ENCODE data around the gene ALDH7A1.
"Not testable (repeated sequence)": the region's sequence is repeated elsewhere in the genome, so short reads cannot be mapped to it uniquely, and the experiment has no call there.

Gene ALDH7A1

GRCh38 chr5:126520593-126520953, 74.4 kb downstream of the ALDH7A1 start:
- Histone ChIP-seq H3K4me2 (ENCODE audit: low read length) (no peak overlapping the region), H3K79me2 (ENCODE audit: insufficient read depth, low read length) (no peaks in the 10 kb centered on the region), H3F3A (ENCODE audit: insufficient read depth, low read length) (no peaks in the 10 kb centered on the region), H3K9me2 (ENCODE audit: low read depth, low read length) (no peaks in the 10 kb centered on the region), H3K27me3 (ENCODE audit: insufficient read depth, low read length) (no peaks in the 10 kb centered on the region), H3K27ac (ENCODE audit: low read depth, low read length, poor library complexity, severe bottlenecking) (no peak overlapping the region), H2AFZ (ENCODE audit: low read length) (no peak overlapping the region), H3K36me3 (ENCODE audit: insufficient read depth, low read length) (no peaks in the 10 kb centered on the region), H3K9ac (ENCODE audit: low read length) (no peak overlapping the region), H3K4me3 (ENCODE audit: low read depth, low read length, poor library complexity, severe bottlenecking) (no peak overlapping the region), H3K4me1 (ENCODE audit: insufficient read depth, low read length, severe bottlenecking) (no peaks in the 10 kb centered on the region), H3K9me3 (ENCODE audit: low read length) (no peaks in the 10 kb centered on the region), H4K20me1 (ENCODE audit: insufficient read depth, low read length) (no peaks in the 10 kb centered on the region)
- TF ChIP-seq EZH2 (IDR thresholded peaks at IDR 0.05; ENCODE audit: borderline replicate concordance, low read length) (no peak), CTCF (IDR thresholded peaks at IDR 0.05; ENCODE audit: low read length) (no peak)

- Histone ChIP-seq H3K79me2 (ENCODE audit: insufficient read depth, low read length) (no peaks in the 10 kb centered on the region), H3K9me2 (ENCODE audit: low read depth, low read length) (no peaks in the 10 kb centered on the region), H4K20me1 (ENCODE audit: insufficient read depth, low read length) (no peaks in the 10 kb centered on the region), H3K4me3 (ENCODE audit: low read depth, low read length, poor library complexity, severe bottlenecking) (no peak overlapping the region), H3F3A (ENCODE audit: insufficient read depth, low read length) (no peaks in the 10 kb centered on the region), H3K27ac (ENCODE audit: low read depth, low read length, poor library complexity, severe bottlenecking) (no peak overlapping the region), H2AFZ (ENCODE audit: low read length) (no peak overlapping the region), H3K36me3 (ENCODE audit: insufficient read depth, low read length) (no peaks in the 10 kb centered on the region), H3K4me2 (ENCODE audit: low read length) (no peak overlapping the region), H3K27me3 (ENCODE audit: insufficient read depth, low read length) (no peaks in the 10 kb centered on the region), H3K4me1 (ENCODE audit: insufficient read depth, low read length, severe bottlenecking) (no peaks in the 10 kb centered on the region), H3K9me3 (ENCODE audit: low read length) (no peaks in the 10 kb centered on the region), H3K9ac (ENCODE audit: low read length) (no peak overlapping the region)
- TF ChIP-seq EZH2 (IDR thresholded peaks at IDR 0.05; ENCODE audit: borderline replicate concordance, low read length): no peak
- TF ChIP-seq CTCF (IDR thresholded peaks at IDR 0.05; ENCODE audit: low read length): no peak
Measured at GRCh38 chr5:126519637-126520592, 75.1 kb downstream of the ALDH7A1 start.

- H3K36me3 ChIP-seq (ENCODE audit: insufficient read depth, low read length); H3K4me1 ChIP-seq (ENCODE audit: insufficient read depth, low read length, severe bottlenecking); H3K27me3 ChIP-seq (ENCODE audit: insufficient read depth, low read length); H3K9ac ChIP-seq (ENCODE audit: low read length); H3F3A ChIP-seq (ENCODE audit: insufficient read depth, low read length); H3K79me2 ChIP-seq (ENCODE audit: insufficient read depth, low read length); H3K27ac ChIP-seq (ENCODE audit: low read depth, low read length, poor library complexity, severe bottlenecking); H3K4me3 ChIP-seq (ENCODE audit: low read depth, low read length, poor library complexity, severe bottlenecking); H3K9me2 ChIP-seq (ENCODE audit: low read depth, low read length); H3K9me3 ChIP-seq (ENCODE audit: low read length); H2AFZ ChIP-seq (ENCODE audit: low read length); H3K4me2 ChIP-seq (ENCODE audit: low read length); H4K20me1 ChIP-seq (ENCODE audit: insufficient read depth, low read length): not testable (repeated sequence)
Measured at GRCh38 chr5:126519223-126519622, 75.8 kb downstream of the ALDH7A1 start.

GRCh38 chr5:126516852-126517251, 78.2 kb downstream of the ALDH7A1 start:
- Histone ChIP-seq H3K4me3 (ENCODE audit: low read depth, low read length, poor library complexity, severe bottlenecking) (no peak overlapping the region), H3K9me2 (ENCODE audit: low read depth, low read length) (no peaks in the 10 kb centered on the region), H3K4me2 (ENCODE audit: low read length) (no peak overlapping the region), H3K9me3 (ENCODE audit: low read length) (no peaks in the 10 kb centered on the region), H4K20me1 (ENCODE audit: insufficient read depth, low read length) (no peaks in the 10 kb centered on the region), H3K79me2 (ENCODE audit: insufficient read depth, low read length) (no peaks in the 10 kb centered on the region), H3K4me1 (ENCODE audit: insufficient read depth, low read length, severe bottlenecking) (no peaks in the 10 kb centered on the region), H2AFZ (ENCODE audit: low read length) (no peak overlapping the region), H3K36me3 (ENCODE audit: insufficient read depth, low read length) (no peaks in the 10 kb centered on the region), H3K27me3 (ENCODE audit: insufficient read depth, low read length) (no peaks in the 10 kb centered on the region), H3F3A (ENCODE audit: insufficient read depth, low read length) (no peaks in the 10 kb centered on the region), H3K9ac (ENCODE audit: low read length) (no peak overlapping the region), H3K27ac (ENCODE audit: low read depth, low read length, poor library complexity, severe bottlenecking) (no peak overlapping the region)
- TF ChIP-seq CTCF (IDR thresholded peaks at IDR 0.05; ENCODE audit: low read length) (no peak), EZH2 (IDR thresholded peaks at IDR 0.05; ENCODE audit: borderline replicate concordance, low read length) (no peak)

Measured in OCI-LY1 (cell line).